K562 (cell line): ENCODE data around the gene TMA7B. TPM values are rescaled to one million over a fixed set of nuclear protein-coding genes. Genes with fewer than 3 reads are reported as not detected.
A peak's percentile ranks its signal among the peaks of the same experiment; 100 is the strongest.

Source experiments
- CBFA2T2 ChIP-seq: fragments of 450-650 bp; conservative IDR thresholded peaks from 2 replicates; pipeline ENCODE4 v1.6.1; 2017; ENCODE audit warnings: mild to moderate bottlenecking
- ESRRA ChIP-seq: fragments of 450-650 bp; IDR thresholded peaks from 2 replicates; pipeline ENCODE4 v1.6.1; 2014; ENCODE audit warnings: low read depth, mild to moderate bottlenecking, moderate library complexity, borderline replicate concordance
- KDM1A ChIP-seq, 2 experiments: fragments of 450-650 bp; IDR thresholded peaks; 2 replicates each; pipeline ENCODE4 v1.6.1; 2016; ENCODE audit warnings: mild to moderate bottlenecking in 2 of 2
- RNF2 ChIP-seq: sonication (generic); IDR thresholded peaks from 2 replicates; pipeline ENCODE4 v1.6.1; 2016
- SMC3 ChIP-seq: conservative IDR thresholded peaks from 2 replicates; pipeline ENCODE4 v1.6.1; 2011; ENCODE audit warnings: low read depth, low read length, improper control_type of control experiment; ENCODE audit not compliant: insufficient read depth
- TOE1 ChIP-seq, 2 experiments: fragments of 450-650 bp in 1 of 2; sonication (generic) in 1 of 2; formaldehyde crosslinking in 1 of 2; IDR thresholded peaks; 2 replicates each; pipeline versions ENCODE4 v1.7.1 to v1.8.0; 2016 to 2022; ENCODE audit warnings: borderline replicate concordance in 2 of 2, mild to moderate bottlenecking in 2 of 2, antibody characterized with exemption in 1 of 2, inconsistent platforms in 1 of 2, low read depth in 1 of 2, missing genetic modification reagents in 1 of 2, moderate library complexity in 1 of 2
- ZMIZ1 ChIP-seq, 2 experiments: fragments of 150-350 bp in 1 of 2; IDR thresholded peaks; 2 replicates each; pipeline ENCODE4 v1.6.1; 2012 to 2016; ENCODE audit warnings: low read depth in 2 of 2, low read length in 2 of 2, mild to moderate bottlenecking in 1 of 2, moderate library complexity in 1 of 2
- ZNF77 ChIP-seq: fragments of 250-450 bp; sonication (Bioruptor Pico); IDR thresholded peaks from 2 replicates; pipeline ENCODE4 v1.5.0; 2020
- polyA plus RNA-seq, 8 experiments: library from polyadenylated mRNA; depleted of rRNA in 4 of 8; stranded (reverse) in 5 of 8; unstranded in 3 of 8; fragments of >200 nt; fragmentation: Nextera tagmentation in 2 of 8; fragmentation: Illumina TruSeq in 1 of 8; extraction: Ambion mirVana in 2 of 8; extraction: Trizol in 1 of 8; gene quantifications; 2 replicates each; pipeline versions ENCODE4 v1.2.1 to v1.2.3, GENCODE V29; 2011 to 2014; ENCODE audit warnings: inconsistent platforms in 1 of 8, missing spikeins in 1 of 8
- total RNA-seq, 7 experiments: library from RNA; depleted of rRNA in 6 of 7; stranded (reverse); fragments of >200 nt in 6 of 7; fragmentation: Illumina TruSeq in 2 of 7; extraction: Trizol in 2 of 7; gene quantifications; 2 replicates each; pipeline versions ENCODE4 v1.2.1 to v1.2.3, GENCODE V29; 2011 to 2021; ENCODE audit warnings: low replicate concordance in 1 of 7
- TF ChIP-seq, protein P1 (sequence below): fragments of 450-650 bp; IDR thresholded peaks from 2 replicates; pipeline ENCODE4 v1.6.1; 2016
- TF ChIP-seq, protein P2 (sequence below): fragments of 200-600 bp; sonication (generic); IDR thresholded peaks from one replicate; pipeline ENCODE4 v1.6.1; 2012; ENCODE audit warnings: mild to moderate bottlenecking, low read depth, low read length, inconsistent platforms

The TMA7B gene
- total and polyA plus RNA-seq, 9 of the 15 experiments (the other 6 are each of a cell fraction or from before 2014, with no cell fraction given) = 5.6 to 14.2 (median 11.8) TPM

GRCh38 chr22:39999144-39999757, 39.1 kb downstream of the TMA7B start (continued):
- no peak for TF ChIP-seq ZMIZ1 (IDR thresholded peaks at IDR 0.05; ENCODE audit: low read depth in 2 of 2, low read length in 2 of 2)
- TF ChIP-seq SMC3 = peak; percentile 36; the same call in 1 of the 2 replicates
- TF ChIP-seq TOE1 (IDR thresholded peaks at IDR 0.05; ENCODE audit: borderline replicate concordance) = no peak
- no peak for TF ChIP-seq TOE1 (CRISPR knock-in tag; IDR thresholded peaks at IDR 0.05; ENCODE audit: borderline replicate concordance, low read depth)
- peak; percentile 42; the same call in 1 of the 2 replicates for TF ChIP-seq ESRRA
- peak; percentile 86 for TF ChIP-seq CBFA2T2
- TF ChIP-seq, protein P1, sequence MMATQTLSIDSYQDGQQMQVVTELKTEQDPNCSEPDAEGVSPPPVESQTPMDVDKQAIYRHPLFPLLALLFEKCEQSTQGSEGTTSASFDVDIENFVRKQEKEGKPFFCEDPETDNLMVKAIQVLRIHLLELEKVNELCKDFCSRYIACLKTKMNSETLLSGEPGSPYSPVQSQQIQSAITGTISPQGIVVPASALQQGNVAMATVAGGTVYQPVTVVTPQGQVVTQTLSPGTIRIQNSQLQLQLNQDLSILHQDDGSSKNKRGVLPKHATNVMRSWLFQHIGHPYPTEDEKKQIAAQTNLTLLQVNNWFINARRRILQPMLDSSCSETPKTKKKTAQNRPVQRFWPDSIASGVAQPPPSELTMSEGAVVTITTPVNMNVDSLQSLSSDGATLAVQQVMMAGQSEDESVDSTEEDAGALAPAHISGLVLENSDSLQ = no peak
- TF ChIP-seq, protein P2, sequence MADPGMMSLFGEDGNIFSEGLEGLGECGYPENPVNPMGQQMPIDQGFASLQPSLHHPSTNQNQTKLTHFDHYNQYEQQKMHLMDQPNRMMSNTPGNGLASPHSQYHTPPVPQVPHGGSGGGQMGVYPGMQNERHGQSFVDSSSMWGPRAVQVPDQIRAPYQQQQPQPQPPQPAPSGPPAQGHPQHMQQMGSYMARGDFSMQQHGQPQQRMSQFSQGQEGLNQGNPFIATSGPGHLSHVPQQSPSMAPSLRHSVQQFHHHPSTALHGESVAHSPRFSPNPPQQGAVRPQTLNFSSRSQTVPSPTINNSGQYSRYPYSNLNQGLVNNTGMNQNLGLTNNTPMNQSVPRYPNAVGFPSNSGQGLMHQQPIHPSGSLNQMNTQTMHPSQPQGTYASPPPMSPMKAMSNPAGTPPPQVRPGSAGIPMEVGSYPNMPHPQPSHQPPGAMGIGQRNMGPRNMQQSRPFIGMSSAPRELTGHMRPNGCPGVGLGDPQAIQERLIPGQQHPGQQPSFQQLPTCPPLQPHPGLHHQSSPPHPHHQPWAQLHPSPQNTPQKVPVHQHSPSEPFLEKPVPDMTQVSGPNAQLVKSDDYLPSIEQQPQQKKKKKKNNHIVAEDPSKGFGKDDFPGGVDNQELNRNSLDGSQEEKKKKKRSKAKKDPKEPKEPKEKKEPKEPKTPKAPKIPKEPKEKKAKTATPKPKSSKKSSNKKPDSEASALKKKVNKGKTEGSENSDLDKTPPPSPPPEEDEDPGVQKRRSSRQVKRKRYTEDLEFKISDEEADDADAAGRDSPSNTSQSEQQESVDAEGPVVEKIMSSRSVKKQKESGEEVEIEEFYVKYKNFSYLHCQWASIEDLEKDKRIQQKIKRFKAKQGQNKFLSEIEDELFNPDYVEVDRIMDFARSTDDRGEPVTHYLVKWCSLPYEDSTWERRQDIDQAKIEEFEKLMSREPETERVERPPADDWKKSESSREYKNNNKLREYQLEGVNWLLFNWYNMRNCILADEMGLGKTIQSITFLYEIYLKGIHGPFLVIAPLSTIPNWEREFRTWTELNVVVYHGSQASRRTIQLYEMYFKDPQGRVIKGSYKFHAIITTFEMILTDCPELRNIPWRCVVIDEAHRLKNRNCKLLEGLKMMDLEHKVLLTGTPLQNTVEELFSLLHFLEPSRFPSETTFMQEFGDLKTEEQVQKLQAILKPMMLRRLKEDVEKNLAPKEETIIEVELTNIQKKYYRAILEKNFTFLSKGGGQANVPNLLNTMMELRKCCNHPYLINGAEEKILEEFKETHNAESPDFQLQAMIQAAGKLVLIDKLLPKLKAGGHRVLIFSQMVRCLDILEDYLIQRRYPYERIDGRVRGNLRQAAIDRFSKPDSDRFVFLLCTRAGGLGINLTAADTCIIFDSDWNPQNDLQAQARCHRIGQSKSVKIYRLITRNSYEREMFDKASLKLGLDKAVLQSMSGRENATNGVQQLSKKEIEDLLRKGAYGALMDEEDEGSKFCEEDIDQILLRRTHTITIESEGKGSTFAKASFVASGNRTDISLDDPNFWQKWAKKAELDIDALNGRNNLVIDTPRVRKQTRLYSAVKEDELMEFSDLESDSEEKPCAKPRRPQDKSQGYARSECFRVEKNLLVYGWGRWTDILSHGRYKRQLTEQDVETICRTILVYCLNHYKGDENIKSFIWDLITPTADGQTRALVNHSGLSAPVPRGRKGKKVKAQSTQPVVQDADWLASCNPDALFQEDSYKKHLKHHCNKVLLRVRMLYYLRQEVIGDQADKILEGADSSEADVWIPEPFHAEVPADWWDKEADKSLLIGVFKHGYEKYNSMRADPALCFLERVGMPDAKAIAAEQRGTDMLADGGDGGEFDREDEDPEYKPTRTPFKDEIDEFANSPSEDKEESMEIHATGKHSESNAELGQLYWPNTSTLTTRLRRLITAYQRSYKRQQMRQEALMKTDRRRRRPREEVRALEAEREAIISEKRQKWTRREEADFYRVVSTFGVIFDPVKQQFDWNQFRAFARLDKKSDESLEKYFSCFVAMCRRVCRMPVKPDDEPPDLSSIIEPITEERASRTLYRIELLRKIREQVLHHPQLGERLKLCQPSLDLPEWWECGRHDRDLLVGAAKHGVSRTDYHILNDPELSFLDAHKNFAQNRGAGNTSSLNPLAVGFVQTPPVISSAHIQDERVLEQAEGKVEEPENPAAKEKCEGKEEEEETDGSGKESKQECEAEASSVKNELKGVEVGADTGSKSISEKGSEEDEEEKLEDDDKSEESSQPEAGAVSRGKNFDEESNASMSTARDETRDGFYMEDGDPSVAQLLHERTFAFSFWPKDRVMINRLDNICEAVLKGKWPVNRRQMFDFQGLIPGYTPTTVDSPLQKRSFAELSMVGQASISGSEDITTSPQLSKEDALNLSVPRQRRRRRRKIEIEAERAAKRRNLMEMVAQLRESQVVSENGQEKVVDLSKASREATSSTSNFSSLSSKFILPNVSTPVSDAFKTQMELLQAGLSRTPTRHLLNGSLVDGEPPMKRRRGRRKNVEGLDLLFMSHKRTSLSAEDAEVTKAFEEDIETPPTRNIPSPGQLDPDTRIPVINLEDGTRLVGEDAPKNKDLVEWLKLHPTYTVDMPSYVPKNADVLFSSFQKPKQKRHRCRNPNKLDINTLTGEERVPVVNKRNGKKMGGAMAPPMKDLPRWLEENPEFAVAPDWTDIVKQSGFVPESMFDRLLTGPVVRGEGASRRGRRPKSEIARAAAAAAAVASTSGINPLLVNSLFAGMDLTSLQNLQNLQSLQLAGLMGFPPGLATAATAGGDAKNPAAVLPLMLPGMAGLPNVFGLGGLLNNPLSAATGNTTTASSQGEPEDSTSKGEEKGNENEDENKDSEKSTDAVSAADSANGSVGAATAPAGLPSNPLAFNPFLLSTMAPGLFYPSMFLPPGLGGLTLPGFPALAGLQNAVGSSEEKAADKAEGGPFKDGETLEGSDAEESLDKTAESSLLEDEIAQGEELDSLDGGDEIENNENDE = no peak
- peak; percentile 93 to 96 for TF ChIP-seq KDM1A (IDR thresholded peaks at IDR 0.05)
- no peak for TF ChIP-seq ZNF77 (CRISPR knock-in tag)
- peak; percentile 49 for TF ChIP-seq RNF2
